Neutrophil (primary cell): Measurements from ENCODE around the gene COL13A1.

Source experiments
- H3K27ac ChIP-seq: fragments of 200-600 bp; sonication (generic); 2 replicates; pipeline ENCODE4 v1.5.1; 2016; ENCODE audit warnings: mild to moderate bottlenecking, moderate library complexity
- H3K27me3 ChIP-seq: fragments of 200-600 bp; sonication (generic); 2 replicates; pipeline ENCODE4 v1.6.0; 2016; ENCODE audit warnings: mild to moderate bottlenecking
- H3K36me3 ChIP-seq: fragments of 200-600 bp; sonication (generic); 2 replicates; pipeline ENCODE4 v1.5.1; 2017
- H3K4me1 ChIP-seq, 2 experiments: fragments of 200-600 bp in 1 of 2; sonication (generic) in 1 of 2; 1 replicate in 1 of 2; 2 replicates in 1 of 2; pipeline versions ENCODE4 v1.5.1 to v1.6.1; 2013 to 2016; ENCODE audit warnings: low read depth in 1 of 2, low read length in 1 of 2, mild to moderate bottlenecking in 1 of 2, moderate library complexity in 1 of 2; ENCODE audit not compliant: control insufficient read depth in 1 of 2, insufficient read depth in 1 of 2
- H3K4me3 ChIP-seq, 2 experiments: fragments of 200-600 bp in 1 of 2; sonication (generic) in 1 of 2; 1 replicate in 1 of 2; 2 replicates in 1 of 2; pipeline ENCODE4 v1.5.1; 2013 to 2016; ENCODE audit warnings: low read depth in 1 of 2, low read length in 1 of 2, mild to moderate bottlenecking in 1 of 2, moderate library complexity in 1 of 2
- H3K9me3 ChIP-seq: fragments of 200-600 bp; sonication (generic); 2 replicates; pipeline ENCODE4 v1.5.1; 2016
- CTCF ChIP-seq: fragments of 200-600 bp; sonication (generic); IDR thresholded peaks from 2 replicates; pipeline ENCODE4 v1.5.1; 2016; ENCODE audit warnings: antibody characterized with exemption

The COL13A1 gene

GRCh38 chr10:69835875-69836730 is 34.4 kb downstream of the COL13A1 start:
- TF ChIP-seq CTCF: no peak
- H3K4me3 ChIP-seq: no peak overlapping the region
- H3K36me3 ChIP-seq: no peaks in the 10 kb centered on the region
- no peak overlapping the region for H3K27ac ChIP-seq
- no peaks in the 10 kb centered on the region for H3K9me3 ChIP-seq
- no peaks in the 10 kb centered on the region for H3K4me1 ChIP-seq
- peaks cover 53% of the 10 kb centered on the region for H3K27me3 ChIP-seq

GRCh38 chr10:69836731-69837030 is 35.0 kb downstream of the COL13A1 start:
- Histone ChIP-seq H3K9me3 (no peaks in the 10 kb centered on the region), H3K4me3 (no peak overlapping the region), H3K4me1 (no peaks in the 10 kb centered on the region), H3K27ac (no peak overlapping the region), H3K27me3 (peaks cover 51% of the 10 kb centered on the region), H3K36me3 (no peaks in the 10 kb centered on the region)
- no peak for TF ChIP-seq CTCF

GRCh38 chr10:69837261-69837660 is 35.6 kb downstream of the COL13A1 start:
- H3K36me3 ChIP-seq: no peaks in the 10 kb centered on the region
- TF ChIP-seq CTCF: no peak
- peaks cover 51% of the 10 kb centered on the region for H3K27me3 ChIP-seq
- H3K4me1 ChIP-seq: no peaks in the 10 kb centered on the region
- H3K9me3 ChIP-seq: no peaks in the 10 kb centered on the region
- no peak overlapping the region for H3K4me3 ChIP-seq
- no peak overlapping the region for H3K27ac ChIP-seq

- no peak overlapping the region for H3K4me3 ChIP-seq
- TF ChIP-seq CTCF: no peak
- H3K4me1 ChIP-seq: no peaks in the 10 kb centered on the region
- no peak overlapping the region for H3K27ac ChIP-seq
- no peaks in the 10 kb centered on the region for H3K9me3 ChIP-seq
- no peaks in the 10 kb centered on the region for H3K36me3 ChIP-seq
- peaks cover 43% of the 10 kb centered on the region for H3K27me3 ChIP-seq
Measured at GRCh38 chr10:69838418-69838817, 36.7 kb downstream of the COL13A1 start.

GRCh38 chr10:69838853-69839252 is 37.1 kb downstream of the COL13A1 start:
- Histone ChIP-seq H3K4me1 (no peaks in the 10 kb centered on the region), H3K36me3 (no peaks in the 10 kb centered on the region), H3K27ac (no peak overlapping the region), H3K27me3 (peaks cover 42% of the 10 kb centered on the region), H3K9me3 (no peaks in the 10 kb centered on the region), H3K4me3 (no peak overlapping the region)
- TF ChIP-seq CTCF: no peak
